ENCODE results near the gene TRAPPC3.
A peak's percentile ranks its signal among the peaks of the same experiment; 100 is the strongest.
"Not testable (repeated sequence)": the region's sequence is repeated elsewhere in the genome, so short reads cannot be mapped to it uniquely, and the experiment has no call there.

Gene TRAPPC3

GRCh38 chr1:36149237-36149972 is at the start of gene TRAPPC3:
Gene TRAPPC3 (minus strand): TSS chr1:36149486. CDS start chr1:36149378, 108 bp downstream.
- DNase-seq (ENCODE audit: low read depth): peak; percentile 100

- DNase-seq (ENCODE audit: low read depth): no peak
These were observed 49.4 kb upstream of the TRAPPC3 start for GRCh38 chr1:36198641-36199040.

- DNase-seq (ENCODE audit: low read depth): not testable (repeated sequence)
These were observed 47.5 kb upstream of the TRAPPC3 start for GRCh38 chr1:36196805-36197204.

GRCh38 chr1:36187800-36188593 is 38.7 kb upstream of the TRAPPC3 start:
- peak; percentile 88 for DNase-seq (ENCODE audit: low read depth)

- peak; percentile 24 for DNase-seq (ENCODE audit: low read depth)
These were observed 34.1 kb upstream of the TRAPPC3 start for GRCh38 chr1:36183309-36183856.

- DNase-seq (ENCODE audit: low read depth): no peak
These were observed 33.4 kb upstream of the TRAPPC3 start for GRCh38 chr1:36182734-36183133.

GRCh38 chr1:36179220-36179600 is 29.9 kb upstream of the TRAPPC3 start:
- DNase-seq (ENCODE audit: low read depth): no peak

- no peak for DNase-seq (ENCODE audit: low read depth)
These were observed 29.4 kb upstream of the TRAPPC3 start for GRCh38 chr1:36178471-36179219.

GRCh38 chr1:36177589-36178431 is 28.5 kb upstream of the TRAPPC3 start:
- no peak for DNase-seq (ENCODE audit: low read depth)

GRCh38 chr1:36176106-36176949 is 27.0 kb upstream of the TRAPPC3 start:
- DNase-seq (ENCODE audit: low read depth): no peak

GRCh38 chr1:36175137-36176095 is 26.1 kb upstream of the TRAPPC3 start:
- DNase-seq (ENCODE audit: low read depth): no peak

- no peak for DNase-seq (ENCODE audit: low read depth)
These were observed 25.4 kb upstream of the TRAPPC3 start for GRCh38 chr1:36174713-36175112.

- DNase-seq (ENCODE audit: low read depth): no peak
These were observed 23.7 kb upstream of the TRAPPC3 start for GRCh38 chr1:36172983-36173382.

- DNase-seq (ENCODE audit: low read depth): no peak
These were observed 22.9 kb upstream of the TRAPPC3 start for GRCh38 chr1:36172017-36172747.

- no peak for DNase-seq (ENCODE audit: low read depth)
These were observed 21.5 kb upstream of the TRAPPC3 start for GRCh38 chr1:36170643-36171412.

- no peak for DNase-seq (ENCODE audit: low read depth)
These were observed 19.2 kb upstream of the TRAPPC3 start for GRCh38 chr1:36168514-36168913.
